Neutrophil (primary cell): Measurements from ENCODE around the gene VPS33B.
A peak's percentile ranks its signal among the peaks of the same experiment; 100 is the strongest.

ENCODE experiments used
- H3K27ac ChIP-seq: fragments of 200-600 bp; sonication (generic); 2 replicates; pipeline ENCODE4 v1.5.1; 2016; ENCODE audit warnings: mild to moderate bottlenecking, moderate library complexity
- H3K27me3 ChIP-seq: fragments of 200-600 bp; sonication (generic); 2 replicates; pipeline ENCODE4 v1.6.0; 2016; ENCODE audit warnings: mild to moderate bottlenecking
- H3K36me3 ChIP-seq: fragments of 200-600 bp; sonication (generic); 2 replicates; pipeline ENCODE4 v1.5.1; 2017
- H3K4me1 ChIP-seq, 2 experiments: fragments of 200-600 bp in 1 of 2; sonication (generic) in 1 of 2; 1 replicate in 1 of 2; 2 replicates in 1 of 2; pipeline versions ENCODE4 v1.5.1 to v1.6.1; 2013 to 2016; ENCODE audit warnings: low read depth in 1 of 2, low read length in 1 of 2, mild to moderate bottlenecking in 1 of 2, moderate library complexity in 1 of 2; ENCODE audit not compliant: control insufficient read depth in 1 of 2, insufficient read depth in 1 of 2
- H3K4me3 ChIP-seq, 2 experiments: fragments of 200-600 bp in 1 of 2; sonication (generic) in 1 of 2; 1 replicate in 1 of 2; 2 replicates in 1 of 2; pipeline ENCODE4 v1.5.1; 2013 to 2016; ENCODE audit warnings: low read depth in 1 of 2, low read length in 1 of 2, mild to moderate bottlenecking in 1 of 2, moderate library complexity in 1 of 2
- H3K9me3 ChIP-seq: fragments of 200-600 bp; sonication (generic); 2 replicates; pipeline ENCODE4 v1.5.1; 2016
- TF ChIP-seq, protein P1 (sequence below): fragments of 200-600 bp; sonication (generic); IDR thresholded peaks from 2 replicates; pipeline ENCODE4 v1.5.1; 2016; ENCODE audit warnings: antibody characterized with exemption

Gene VPS33B

GRCh38 chr15:90953947-90954711 lies 68.3 kb downstream of the VPS33B start:
- H3K27ac ChIP-seq = peak overlapping the region; percentile 57
- peak overlapping the region; percentile 95 to 96 for H3K4me3 ChIP-seq
- H3K4me1 ChIP-seq = peaks cover 23 to 30% of the 10 kb centered on the region in 2 experiments

DNA sequence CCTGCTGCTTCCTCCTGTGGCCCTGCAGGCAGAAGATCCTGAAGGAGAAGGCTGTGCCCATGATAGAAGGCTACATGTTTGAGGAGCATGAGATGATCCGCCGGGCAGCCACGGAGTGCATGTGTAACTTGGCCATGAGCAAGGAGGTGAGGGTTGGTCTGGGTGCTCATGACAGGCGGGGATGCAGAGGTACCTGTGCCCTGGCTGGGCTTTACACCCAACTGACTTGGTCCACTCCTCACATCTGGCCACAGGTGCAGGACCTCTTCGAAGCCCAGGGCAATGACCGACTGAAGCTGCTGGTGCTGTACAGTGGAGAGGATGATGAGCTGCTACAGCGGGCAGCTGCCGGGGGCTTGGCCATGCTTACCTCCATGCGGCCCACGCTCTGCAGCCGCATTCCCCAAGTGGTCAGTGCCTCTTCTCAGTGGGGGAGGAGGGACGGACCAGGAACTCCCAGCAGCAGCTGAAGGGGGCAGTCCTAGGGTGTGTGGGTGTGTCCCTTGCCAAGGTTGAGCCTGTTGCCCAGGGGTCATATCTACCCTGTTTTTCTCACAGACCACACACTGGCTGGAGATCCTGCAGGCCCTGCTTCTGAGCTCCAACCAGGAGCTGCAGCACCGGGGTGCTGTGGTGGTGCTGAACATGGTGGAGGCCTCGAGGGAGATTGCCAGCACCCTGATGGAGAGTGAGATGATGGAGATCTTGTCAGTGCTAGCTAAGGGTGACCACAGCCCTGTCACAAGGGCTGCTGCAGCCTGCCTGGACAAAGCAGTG lies 69.3 kb downstream of the VPS33B start:
- Histone ChIP-seq H3K27me3 (no peaks in the 10 kb centered on the region), H3K9me3 (no peaks in the 10 kb centered on the region), H3K27ac (no peak overlapping the region), H3K36me3 (peaks cover 59% of the 10 kb centered on the region), H3K4me3 (no peak overlapping the region), H3K4me1 (peaks cover 23 to 30% of the 10 kb centered on the region in 2 experiments)
- TF ChIP-seq, protein P1, sequence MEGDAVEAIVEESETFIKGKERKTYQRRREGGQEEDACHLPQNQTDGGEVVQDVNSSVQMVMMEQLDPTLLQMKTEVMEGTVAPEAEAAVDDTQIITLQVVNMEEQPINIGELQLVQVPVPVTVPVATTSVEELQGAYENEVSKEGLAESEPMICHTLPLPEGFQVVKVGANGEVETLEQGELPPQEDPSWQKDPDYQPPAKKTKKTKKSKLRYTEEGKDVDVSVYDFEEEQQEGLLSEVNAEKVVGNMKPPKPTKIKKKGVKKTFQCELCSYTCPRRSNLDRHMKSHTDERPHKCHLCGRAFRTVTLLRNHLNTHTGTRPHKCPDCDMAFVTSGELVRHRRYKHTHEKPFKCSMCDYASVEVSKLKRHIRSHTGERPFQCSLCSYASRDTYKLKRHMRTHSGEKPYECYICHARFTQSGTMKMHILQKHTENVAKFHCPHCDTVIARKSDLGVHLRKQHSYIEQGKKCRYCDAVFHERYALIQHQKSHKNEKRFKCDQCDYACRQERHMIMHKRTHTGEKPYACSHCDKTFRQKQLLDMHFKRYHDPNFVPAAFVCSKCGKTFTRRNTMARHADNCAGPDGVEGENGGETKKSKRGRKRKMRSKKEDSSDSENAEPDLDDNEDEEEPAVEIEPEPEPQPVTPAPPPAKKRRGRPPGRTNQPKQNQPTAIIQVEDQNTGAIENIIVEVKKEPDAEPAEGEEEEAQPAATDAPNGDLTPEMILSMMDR = no peak

More at GRCh38 chr15:90953947-90954711, 68.3 kb downstream of the VPS33B start:
- TF ChIP-seq, protein P1 = no peak
- Histone ChIP-seq H3K27me3 (no peaks in the 10 kb centered on the region), H3K36me3 (peaks cover 50% of the 10 kb centered on the region), H3K9me3 (no peaks in the 10 kb centered on the region)

- Histone ChIP-seq H3K4me3 (no peak overlapping the region), H3K27me3 (no peaks in the 10 kb centered on the region), H3K36me3 (peaks cover 79% of the 10 kb centered on the region), H3K27ac (no peak overlapping the region), H3K9me3 (no peaks in the 10 kb centered on the region), H3K4me1 (peaks cover 12 to 15% of the 10 kb centered on the region in 2 experiments)
- TF ChIP-seq, protein P1 = no peak
Observed at GRCh38 chr15:90950676-90951075, 71.7 kb downstream of the VPS33B start.

DNA sequence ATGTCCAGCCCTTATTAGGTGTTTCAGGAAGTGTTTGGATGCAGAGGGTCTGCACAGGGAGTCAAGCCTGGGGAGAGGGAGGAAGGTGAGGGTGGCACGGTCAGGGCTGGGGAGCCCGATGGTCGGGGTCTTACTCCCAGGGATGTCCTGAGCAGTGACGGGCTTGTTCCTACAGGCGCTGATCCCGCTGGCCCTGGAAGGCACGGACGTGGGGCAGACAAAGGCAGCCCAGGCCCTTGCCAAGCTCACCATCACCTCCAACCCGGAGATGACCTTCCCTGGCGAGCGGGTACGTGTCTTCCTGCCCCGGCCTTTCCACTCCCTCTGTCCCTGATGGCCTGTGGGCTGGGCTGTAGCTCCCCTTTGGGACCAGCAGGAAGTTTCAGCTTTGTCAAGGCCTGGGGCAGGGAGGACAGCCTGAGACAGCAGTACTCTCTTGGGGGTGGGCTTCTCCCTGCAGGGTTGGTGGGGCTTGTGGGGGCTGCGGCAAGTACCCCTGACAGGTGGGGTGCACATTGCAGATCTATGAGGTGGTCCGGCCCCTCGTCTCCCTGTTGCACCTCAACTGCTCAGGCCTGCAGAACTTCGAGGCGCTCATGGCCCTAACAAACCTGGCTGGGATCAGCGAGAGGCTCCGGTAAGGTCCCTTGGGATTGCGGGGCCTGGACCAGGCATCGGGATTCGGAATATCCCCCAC lies 72.3 kb downstream of the VPS33B start:
- Histone ChIP-seq H3K27ac (no peak overlapping the region), H3K9me3 (no peaks in the 10 kb centered on the region), H3K36me3 (peaks cover 79% of the 10 kb centered on the region), H3K4me3 (no peak overlapping the region), H3K4me1 (peaks cover 7 to 11% of the 10 kb centered on the region in 2 experiments), H3K27me3 (no peaks in the 10 kb centered on the region)
- TF ChIP-seq, protein P1 = no peak
